IPS-15b (cell line): ENCODE data around the gene SMIM29.

Experiments used
- H3K27me3 ChIP-seq: one replicate; pipeline ENCODE4 v1.6.1; 2013; ENCODE audit warnings: low read length; ENCODE audit not compliant: control insufficient read depth, insufficient read depth
- H3K36me3 ChIP-seq: one replicate; pipeline ENCODE4 v1.6.1; 2013; ENCODE audit warnings: low read length; ENCODE audit not compliant: control insufficient read depth, insufficient read depth
- H3K4me1 ChIP-seq: one replicate; pipeline ENCODE4 v1.6.1; 2013; ENCODE audit warnings: mild to moderate bottlenecking, low read length; ENCODE audit not compliant: control insufficient read depth, insufficient read depth
- H3K4me3 ChIP-seq: one replicate; pipeline ENCODE4 v1.5.1; 2013; ENCODE audit warnings: low read depth, low read length
- H3K9ac ChIP-seq: one replicate; pipeline ENCODE4 v1.6.1; 2013; ENCODE audit warnings: low read depth, mild to moderate bottlenecking, low read length
- H3K9me3 ChIP-seq: one replicate; pipeline ENCODE4 v1.6.1; 2013; ENCODE audit warnings: mild to moderate bottlenecking, low read length; ENCODE audit not compliant: control insufficient read depth, insufficient read depth

The SMIM29 gene

DNA sequence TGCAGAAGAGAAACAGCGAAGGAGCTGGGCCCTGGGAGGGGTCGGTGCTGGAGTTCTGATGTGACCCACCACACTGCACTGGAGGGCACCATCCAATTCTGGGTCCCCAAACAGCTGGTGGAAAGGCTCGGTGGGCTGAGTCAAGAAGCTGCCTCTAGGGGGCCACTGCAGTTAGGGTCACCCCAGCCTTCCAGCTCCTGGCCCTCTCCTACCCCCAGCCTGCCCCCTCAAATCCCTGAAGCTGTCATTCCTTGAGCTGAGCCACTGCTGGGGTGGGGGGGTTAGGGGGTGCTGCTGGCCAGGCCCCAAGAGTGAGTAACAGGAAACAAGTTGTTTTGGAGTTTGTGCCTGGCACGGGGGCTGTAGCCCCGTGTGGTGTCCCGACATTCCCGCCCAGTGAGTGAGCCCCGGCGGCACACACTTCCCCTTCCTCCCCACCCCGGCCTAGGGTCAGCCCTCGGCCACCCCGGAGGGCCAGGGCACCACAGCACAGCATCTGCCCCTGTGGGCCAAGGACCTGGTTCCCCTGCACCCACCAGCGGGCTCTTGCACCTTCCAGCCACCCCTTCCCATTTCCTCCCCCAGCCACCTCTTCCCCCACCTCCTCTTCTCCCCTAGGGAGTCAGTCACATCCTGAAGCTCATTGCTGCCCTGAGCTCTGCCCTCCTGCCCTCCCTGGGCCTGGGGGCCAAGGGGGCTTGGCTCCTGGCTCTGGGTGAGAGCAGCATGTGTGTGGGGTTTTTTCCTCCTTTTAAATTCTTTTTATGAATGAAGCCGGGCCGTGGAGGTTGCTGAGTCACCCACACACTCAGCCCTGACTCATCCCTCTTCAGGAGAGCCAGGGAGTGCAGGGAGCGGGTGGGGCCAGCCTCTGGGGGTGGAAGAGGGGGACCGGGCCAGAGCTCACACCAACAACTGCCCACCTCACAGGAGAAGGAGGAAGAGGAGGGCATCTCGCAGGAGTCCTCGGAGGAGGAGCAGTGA lies 4.6 kb downstream of the SMIM29 start:
- Histone ChIP-seq H3K36me3 (peaks cover 53% of the 10 kb centered on the region), H3K9me3 (no peaks in the 10 kb centered on the region), H3K9ac (no peak overlapping the region), H3K4me3 (no peak overlapping the region), H3K4me1 (peaks cover 14% of the 10 kb centered on the region), H3K27me3 (no peaks in the 10 kb centered on the region)

GRCh38 chr6:34243131-34243771 lies 5.6 kb downstream of the SMIM29 start:
- peaks cover 53% of the 10 kb centered on the region for H3K36me3 ChIP-seq
- no peak overlapping the region for H3K9ac ChIP-seq
- no peak overlapping the region for H3K4me3 ChIP-seq
- H3K27me3 ChIP-seq, result no peaks in the 10 kb centered on the region
- no peaks in the 10 kb centered on the region for H3K9me3 ChIP-seq
- H3K4me1 ChIP-seq, result peaks cover 17% of the 10 kb centered on the region

GRCh38 chr6:34242252-34243130 lies 6.3 kb downstream of the SMIM29 start:
- H3K27me3 ChIP-seq, result no peaks in the 10 kb centered on the region
- no peaks in the 10 kb centered on the region for H3K9me3 ChIP-seq
- peaks cover 53% of the 10 kb centered on the region for H3K36me3 ChIP-seq
- H3K4me3 ChIP-seq, result no peak overlapping the region
- peaks cover 17% of the 10 kb centered on the region for H3K4me1 ChIP-seq
- no peak overlapping the region for H3K9ac ChIP-seq

DNA sequence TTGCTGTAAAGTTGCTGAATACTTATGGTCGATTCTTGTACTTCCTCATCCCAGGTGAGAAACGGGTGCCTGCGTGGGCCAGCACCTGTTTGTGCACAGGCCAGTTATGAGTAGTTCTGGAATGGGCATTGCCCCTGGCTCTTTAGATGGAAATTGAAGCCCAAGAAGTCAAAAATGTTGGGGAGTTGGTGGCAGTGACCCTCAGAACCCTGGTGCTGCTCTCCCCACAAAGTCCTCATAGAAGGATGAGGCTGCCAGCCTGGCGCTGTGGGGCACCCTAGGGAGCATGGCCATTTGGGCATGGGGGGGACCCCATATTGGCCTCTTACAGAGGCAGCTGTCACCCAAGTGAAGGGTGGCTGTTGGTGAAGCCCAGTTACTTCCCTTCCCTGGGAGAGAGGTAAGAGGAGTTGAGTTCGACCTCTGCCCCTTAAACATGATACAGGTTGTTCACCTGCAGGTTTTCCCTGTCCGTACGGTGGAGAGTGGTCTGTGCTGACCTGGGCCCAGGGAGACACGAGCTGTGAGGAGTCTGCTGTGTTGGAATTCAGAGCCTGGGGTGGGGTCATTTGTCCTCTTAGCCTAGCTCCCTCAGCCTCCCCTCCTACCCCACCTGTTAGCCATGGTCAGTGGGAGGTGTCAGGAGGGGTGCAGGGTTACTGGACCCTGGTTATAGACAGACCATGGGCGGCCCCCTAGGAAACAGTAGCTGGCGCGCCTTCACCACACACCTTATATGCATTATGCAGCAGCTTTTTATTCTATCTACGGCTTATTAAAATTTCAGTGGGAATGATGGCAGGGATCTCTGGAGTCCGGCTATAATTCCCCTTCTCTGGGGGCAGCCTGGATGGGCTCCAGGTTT lies 7.2 kb downstream of the SMIM29 start:
- H3K4me1 ChIP-seq, result peaks cover 17% of the 10 kb centered on the region
- no peaks in the 10 kb centered on the region for H3K9me3 ChIP-seq
- H3K4me3 ChIP-seq, result no peak overlapping the region
- no peak overlapping the region for H3K9ac ChIP-seq
- peaks cover 53% of the 10 kb centered on the region for H3K36me3 ChIP-seq
- no peaks in the 10 kb centered on the region for H3K27me3 ChIP-seq

DNA sequence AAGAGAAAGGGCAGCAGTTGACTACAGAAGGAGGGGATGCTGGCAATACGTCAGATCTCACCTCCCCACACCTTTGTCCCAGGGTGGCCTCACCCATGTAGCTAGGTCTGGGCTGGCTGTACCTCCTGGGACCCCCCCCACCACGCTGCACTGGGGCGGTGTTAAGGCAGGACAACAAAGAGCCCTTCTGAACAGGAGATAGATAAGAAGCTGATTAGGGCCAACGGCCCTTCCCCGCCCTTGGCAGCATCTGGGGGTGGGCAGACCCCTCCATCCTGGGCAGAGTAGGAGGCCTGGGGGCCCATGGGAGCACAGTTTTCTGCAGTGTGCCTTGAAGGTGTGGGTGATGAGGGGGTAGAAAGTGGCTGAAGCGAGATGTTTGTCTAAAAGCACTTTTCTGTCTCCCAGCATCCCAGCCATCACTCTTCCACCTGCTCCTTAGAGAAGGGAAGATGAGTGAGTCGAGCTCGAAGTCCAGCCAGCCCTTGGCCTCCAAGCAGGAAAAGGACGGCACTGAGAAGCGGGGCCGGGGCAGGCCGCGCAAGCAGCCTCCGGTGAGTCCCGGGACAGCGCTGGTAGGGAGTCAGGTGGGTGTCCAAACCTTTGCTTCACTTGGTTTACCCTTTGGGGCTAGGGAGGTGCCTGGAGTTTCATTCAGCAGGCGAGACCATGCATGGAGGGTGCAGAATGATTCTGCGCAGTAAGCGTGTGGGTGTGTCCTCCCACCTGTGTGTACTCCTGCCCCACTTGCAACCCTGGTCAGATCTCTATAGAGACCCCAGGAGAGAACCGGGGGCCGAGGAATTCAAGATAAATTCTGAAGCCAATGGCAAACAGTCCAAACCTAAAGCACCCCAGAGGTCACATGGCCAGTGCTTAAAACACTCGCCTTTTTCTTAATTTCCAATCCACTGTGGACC lies 8.2 kb downstream of the SMIM29 start:
- H3K4me1 ChIP-seq, result peaks cover 17% of the 10 kb centered on the region
- H3K4me3 ChIP-seq, result peak overlapping the region; percentile 94
- no peaks in the 10 kb centered on the region for H3K9me3 ChIP-seq
- no peak overlapping the region for H3K9ac ChIP-seq
- H3K27me3 ChIP-seq, result no peaks in the 10 kb centered on the region
- H3K36me3 ChIP-seq, result peaks cover 53% of the 10 kb centered on the region

DNA sequence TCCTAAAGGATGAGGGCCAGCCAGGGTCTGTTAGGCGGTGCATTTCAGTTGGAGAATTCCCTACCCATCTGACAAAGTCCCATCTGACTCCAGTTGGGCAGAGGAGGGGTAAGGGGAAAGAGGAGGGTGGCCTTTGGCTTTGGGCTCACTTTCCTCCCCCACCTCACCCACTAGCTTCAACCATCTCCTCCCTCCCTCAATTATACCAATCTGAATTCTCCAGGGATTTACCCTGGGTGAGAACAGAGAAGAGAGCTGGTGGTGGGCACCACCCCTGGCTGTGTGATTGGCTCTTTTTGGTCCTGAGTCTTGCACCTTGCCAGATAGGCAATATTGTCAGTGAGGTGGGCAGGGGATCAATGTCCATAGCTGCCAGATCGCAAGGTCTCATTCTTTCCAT lies 8.9 kb downstream of the SMIM29 start:
- Histone ChIP-seq H3K4me3 (peak overlapping the region; percentile 94), H3K9ac (peak overlapping the region; percentile 96), H3K27me3 (no peaks in the 10 kb centered on the region), H3K36me3 (peaks cover 50% of the 10 kb centered on the region), H3K4me1 (peaks cover 17% of the 10 kb centered on the region), H3K9me3 (no peaks in the 10 kb centered on the region)

GRCh38 chr6:34239500-34239825 lies 9.3 kb downstream of the SMIM29 start:
- no peaks in the 10 kb centered on the region for H3K27me3 ChIP-seq
- H3K4me1 ChIP-seq, result peaks cover 17% of the 10 kb centered on the region
- no peaks in the 10 kb centered on the region for H3K9me3 ChIP-seq
- H3K36me3 ChIP-seq, result peaks cover 47% of the 10 kb centered on the region
- peak overlapping the region; percentile 94 for H3K4me3 ChIP-seq
- H3K9ac ChIP-seq, result peak overlapping the region; percentile 96

DNA sequence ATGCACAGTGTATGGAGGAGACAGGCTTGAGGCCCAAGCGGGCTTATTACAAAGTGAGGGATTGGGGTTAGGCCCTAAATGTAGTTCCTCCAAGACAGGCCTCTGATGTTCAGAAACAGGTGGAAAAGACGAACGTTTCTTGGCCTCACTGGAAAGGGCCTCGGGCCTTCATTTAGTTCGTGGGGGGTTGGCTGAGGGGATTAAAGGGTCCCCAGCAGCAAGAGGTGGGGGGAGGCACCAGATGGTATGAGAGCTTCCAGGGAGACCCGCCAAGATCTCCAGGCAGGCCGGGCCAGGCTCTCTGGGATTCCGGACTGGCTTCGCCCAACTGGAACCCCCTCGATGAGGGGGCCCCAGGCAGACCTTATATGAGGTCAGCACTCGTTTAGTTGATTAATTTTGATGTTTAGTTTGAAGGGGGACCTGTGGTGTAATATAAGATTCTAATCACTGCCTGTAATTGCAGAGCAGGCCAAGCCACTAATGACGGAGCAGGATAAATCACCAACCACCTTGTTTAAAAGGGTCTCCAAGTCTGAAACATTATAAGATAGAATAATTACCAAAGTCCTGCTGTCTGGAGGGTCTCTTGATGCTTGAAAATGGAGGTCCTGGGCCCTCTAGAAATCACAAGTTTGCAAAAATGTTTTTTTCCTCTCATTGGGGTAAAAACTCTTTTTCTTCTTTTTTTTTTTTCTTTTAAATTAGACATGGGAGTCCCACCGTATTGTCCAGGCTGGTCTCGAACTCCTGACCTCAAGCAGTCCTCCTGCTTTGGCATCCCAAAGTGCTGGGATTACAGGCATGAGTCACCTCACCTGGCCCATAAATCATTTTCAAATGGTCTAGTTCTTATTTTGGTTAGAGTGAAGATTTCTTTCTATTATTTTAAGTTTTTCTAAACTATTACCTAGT lies 10.0 kb downstream of the SMIM29 start:
- Histone ChIP-seq H3K4me1 (peaks cover 21% of the 10 kb centered on the region), H3K4me3 (peak overlapping the region; percentile 94), H3K36me3 (peaks cover 41% of the 10 kb centered on the region), H3K27me3 (no peaks in the 10 kb centered on the region), H3K9ac (peak overlapping the region; percentile 96), H3K9me3 (no peaks in the 10 kb centered on the region)

- Histone ChIP-seq H3K9me3 (no peaks in the 10 kb centered on the region), H3K27me3 (no peaks in the 10 kb centered on the region), H3K9ac (peak overlapping the region; percentile 96), H3K36me3 (peaks cover 32% of the 10 kb centered on the region), H3K4me3 (peak overlapping the region; percentile 94), H3K4me1 (peaks cover 20% of the 10 kb centered on the region)
Measured at GRCh38 chr6:34237722-34238584, 10.9 kb downstream of the SMIM29 start.
